ENCODE data around the gene DBH. TPM values are rescaled to one million over a fixed set of nuclear protein-coding genes. Genes with fewer than 3 reads are reported as not detected.

The DBH gene
- polyA plus RNA-seq, 3 donors from 2014 or later, result not detected

DNA sequence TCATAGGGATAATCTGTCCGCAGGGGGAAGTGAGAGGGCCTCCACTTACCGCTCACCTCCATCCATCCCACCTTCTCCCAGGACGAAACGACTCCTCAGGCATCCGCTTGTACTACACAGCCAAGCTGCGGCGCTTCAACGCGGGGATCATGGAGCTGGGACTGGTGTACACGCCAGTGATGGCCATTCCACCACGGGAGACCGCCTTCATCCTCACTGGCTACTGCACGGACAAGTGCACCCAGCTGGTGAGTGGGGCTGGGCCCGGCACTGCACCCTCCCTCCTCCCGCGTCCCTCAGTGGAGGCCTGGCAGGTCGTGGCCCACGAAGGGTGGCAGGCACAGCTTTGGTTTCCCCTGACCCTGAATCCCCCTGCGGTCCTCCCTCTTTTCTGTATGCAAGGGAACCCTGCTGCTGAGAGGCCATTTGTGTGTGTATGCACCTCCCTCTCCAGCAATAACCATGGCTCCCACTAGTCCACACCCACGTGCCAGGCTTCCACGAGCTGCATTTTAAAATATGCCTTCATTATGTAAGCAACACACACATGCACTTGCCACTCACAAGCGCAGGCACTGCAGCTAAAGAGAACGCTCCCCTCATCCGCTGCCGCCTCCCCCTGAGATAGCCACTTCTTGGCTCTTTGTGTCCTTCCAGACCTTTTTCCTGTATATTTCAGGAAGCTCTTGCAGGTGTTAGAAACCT, 11.8 kb downstream of the DBH start:
- DNase-seq, result no peak
- H3K27me3 Mint-ChIP-seq (ENCODE audit: low read depth in 3 of 3), result peaks cover 4 to 7% (median 7%) of the 10 kb centered on the region in 3 donors
- H3K4me3 Mint-ChIP-seq, result no peak overlapping the region
- peaks cover 0 to 2% (median 0%) of the 10 kb centered on the region in 6 donors for H3K9me3 Mint-ChIP-seq
- no peak overlapping the region for H3K27ac Mint-ChIP-seq
- H3K36me3 Mint-ChIP-seq, result no peaks in the 10 kb centered on the region
- H3K4me1 Mint-ChIP-seq, result no peaks in the 10 kb centered on the region

- Mint-ChIP-seq H3K4me1 (no peaks in the 10 kb centered on the region), H3K36me3 (no peaks in the 10 kb centered on the region), H3K27me3 (ENCODE audit: low read depth in 3 of 3) (peaks cover 6 to 8% (median 7%) of the 10 kb centered on the region in 3 donors), H3K9me3 (peaks cover 0 to 4% (median 0%) of the 10 kb centered on the region in 6 donors), H3K4me3 (no peak overlapping the region), H3K27ac (no peak overlapping the region)
- DNase-seq, result no peak
Observed at GRCh38 chr9:133649194-133649593, 13.0 kb downstream of the DBH start.

- H3K27me3 Mint-ChIP-seq (ENCODE audit: low read depth in 3 of 3), result peaks cover 6 to 10% (median 9%) of the 10 kb centered on the region in 3 donors
Observed at GRCh38 chr9:133650026-133650425, 13.9 kb downstream of the DBH start.

DNA sequence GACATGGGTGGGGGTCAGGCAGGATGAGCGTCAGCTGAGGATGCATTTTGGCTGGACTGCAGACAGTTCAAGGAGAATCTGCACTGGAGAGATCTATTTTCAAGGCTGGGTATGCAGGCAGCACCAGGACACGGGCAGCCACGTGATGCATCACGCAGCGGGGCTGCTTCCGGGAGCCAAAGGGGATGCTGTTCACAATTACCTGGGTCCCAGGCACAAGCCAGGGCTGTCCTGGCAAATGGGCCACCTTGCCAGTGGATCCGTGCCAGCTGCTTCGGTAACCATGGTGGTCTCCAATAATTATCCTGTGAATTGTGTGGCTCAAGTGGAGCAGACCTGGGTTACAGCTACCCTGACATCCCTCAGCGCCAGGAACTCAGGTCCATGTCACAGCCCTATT, 17.5 kb downstream of the DBH start:
- DNase-seq, result no peak
- Mint-ChIP-seq H3K27ac (no peak overlapping the region), H3K9me3 (peaks cover 0 to 2% (median 0%) of the 10 kb centered on the region in 6 donors), H3K4me3 (no peak overlapping the region), H3K27me3 (ENCODE audit: low read depth in 3 of 3) (peaks cover 8 to 15% (median 10%) of the 10 kb centered on the region in 3 donors), H3K4me1 (no peaks in the 10 kb centered on the region), H3K36me3 (no peaks in the 10 kb centered on the region)

More at GRCh38 chr9:133650026-133650425, 13.9 kb downstream of the DBH start:
- Mint-ChIP-seq H3K4me3 (no peak overlapping the region), H3K9me3 (peaks cover 0 to 4% (median 0%) of the 10 kb centered on the region in 6 donors), H3K4me1 (no peaks in the 10 kb centered on the region), H3K36me3 (no peaks in the 10 kb centered on the region), H3K27ac (no peak overlapping the region)
- no peak for DNase-seq

- Mint-ChIP-seq H3K4me3 (no peak overlapping the region), H3K27ac (no peak overlapping the region), H3K36me3 (no peaks in the 10 kb centered on the region), H3K4me1 (no peaks in the 10 kb centered on the region), H3K9me3 (peaks cover 0 to 2% (median 0%) of the 10 kb centered on the region in 6 donors), H3K27me3 (ENCODE audit: low read depth in 3 of 3) (peaks cover 8 to 16% (median 13%) of the 10 kb centered on the region in 3 donors)
- no peak for DNase-seq
Observed at GRCh38 chr9:133654736-133655657, 18.8 kb downstream of the DBH start.

DNA sequence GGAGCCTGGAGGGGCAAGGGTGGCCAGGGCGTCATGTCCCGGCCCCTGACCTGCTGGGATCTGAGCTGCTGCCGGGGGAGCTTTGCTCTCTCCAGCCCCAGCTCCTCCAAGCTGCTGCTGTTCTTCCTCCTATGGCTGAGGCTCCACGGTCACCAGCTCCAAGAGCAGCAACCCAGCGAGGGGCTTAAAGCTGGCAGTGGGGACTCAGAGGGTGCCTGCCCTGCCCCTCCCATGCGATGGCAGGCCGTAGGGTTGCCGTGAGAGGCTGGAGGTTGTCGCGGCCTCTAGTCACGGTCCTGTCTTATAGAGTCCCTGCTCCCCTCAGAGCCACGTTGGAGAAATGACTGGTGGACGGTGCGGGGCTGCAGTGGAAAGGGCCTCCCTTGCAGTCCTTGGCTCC, 19.5 kb downstream of the DBH start:
- Mint-ChIP-seq H3K27me3 (ENCODE audit: low read depth in 3 of 3) (peaks cover 8 to 15% (median 14%) of the 10 kb centered on the region in 3 donors), H3K36me3 (no peaks in the 10 kb centered on the region)

GRCh38 chr9:133656211-133657119, 20.3 kb downstream of the DBH start:
- no peak overlapping the region for H3K4me3 Mint-ChIP-seq
- H3K27me3 Mint-ChIP-seq (ENCODE audit: low read depth in 3 of 3), result peaks cover 8 to 15% (median 14%) of the 10 kb centered on the region in 3 donors
- no peak for DNase-seq
- H3K4me1 Mint-ChIP-seq, result no peaks in the 10 kb centered on the region
- H3K36me3 Mint-ChIP-seq, result no peaks in the 10 kb centered on the region
- peaks cover 0 to 2% (median 0%) of the 10 kb centered on the region in 6 donors for H3K9me3 Mint-ChIP-seq
- H3K27ac Mint-ChIP-seq, result no peak overlapping the region

More for the DNA sequence above, 19.5 kb downstream of the DBH start:
- Mint-ChIP-seq H3K4me3 (no peak overlapping the region), H3K27ac (no peak overlapping the region), H3K4me1 (no peaks in the 10 kb centered on the region), H3K9me3 (peaks cover 0 to 2% (median 0%) of the 10 kb centered on the region in 6 donors)
- no peak for DNase-seq

GRCh38 chr9:133657120-133657661, 21.0 kb downstream of the DBH start:
- Mint-ChIP-seq H3K36me3 (no peaks in the 10 kb centered on the region), H3K4me3 (no peak overlapping the region), H3K27ac (no peak overlapping the region), H3K4me1 (no peaks in the 10 kb centered on the region), H3K27me3 (ENCODE audit: low read depth in 3 of 3) (peaks cover 8 to 15% (median 14%) of the 10 kb centered on the region in 3 donors), H3K9me3 (peaks cover 0 to 2% (median 0%) of the 10 kb centered on the region in 6 donors)
- DNase-seq, result no peak

- H3K36me3 Mint-ChIP-seq, result no peaks in the 10 kb centered on the region
- H3K27ac Mint-ChIP-seq, result no peak overlapping the region
Observed at GRCh38 chr9:133658442-133659431, 22.6 kb downstream of the DBH start.

GRCh38 chr9:133659516-133659915, 23.4 kb downstream of the DBH start:
- no peaks in the 10 kb centered on the region for H3K9me3 Mint-ChIP-seq
- H3K4me3 Mint-ChIP-seq, result no peak overlapping the region
- no peak for DNase-seq
- no peaks in the 10 kb centered on the region for H3K4me1 Mint-ChIP-seq
- peaks cover 6 to 14% (median 13%) of the 10 kb centered on the region in 3 donors for H3K27me3 Mint-ChIP-seq (ENCODE audit: low read depth in 3 of 3)
- H3K27ac Mint-ChIP-seq, result no peak overlapping the region
- H3K36me3 Mint-ChIP-seq, result no peaks in the 10 kb centered on the region

More at GRCh38 chr9:133658442-133659431, 22.6 kb downstream of the DBH start:
- no peak overlapping the region for H3K4me3 Mint-ChIP-seq
- DNase-seq, result no peak
- no peaks in the 10 kb centered on the region for H3K9me3 Mint-ChIP-seq
- H3K27me3 Mint-ChIP-seq (ENCODE audit: low read depth in 3 of 3), result peaks cover 6 to 16% (median 15%) of the 10 kb centered on the region in 3 donors
- H3K4me1 Mint-ChIP-seq, result no peaks in the 10 kb centered on the region

GRCh38 chr9:133661846-133662540, 25.8 kb downstream of the DBH start:
- H3K4me3 Mint-ChIP-seq, result no peak overlapping the region
- H3K9me3 Mint-ChIP-seq, result no peaks in the 10 kb centered on the region
- peaks cover 4 to 14% (median 9%) of the 10 kb centered on the region in 3 donors for H3K27me3 Mint-ChIP-seq (ENCODE audit: low read depth in 3 of 3)
- no peak for DNase-seq
- H3K36me3 Mint-ChIP-seq, result no peaks in the 10 kb centered on the region
- H3K27ac Mint-ChIP-seq, result no peak overlapping the region
- H3K4me1 Mint-ChIP-seq, result no peaks in the 10 kb centered on the region
